T-cell (primary cell): ENCODE measurements around the gene MYO1D. TPM values are rescaled to one million over a fixed set of nuclear protein-coding genes. Genes with fewer than 3 reads are reported as not detected.

Experiments
- ATAC-seq, 4 experiments: fragments of 200-7000 bp in 3 of 4; fragments of 150-1000 bp in 1 of 4; cut with Tn5 transposase; replicated peaks in 1 of 4; 1 replicate in 3 of 4; 2 replicates in 1 of 4; pipeline ENCODE4 v1.10.0; 2021; ENCODE audit warnings: moderate library complexity in 3 of 4, mild to moderate bottlenecking in 2 of 4, moderate number of reproducible peaks in 1 of 4
- CTCF ChIA-PET, 2 donors: fragments of 300-600 bp; sonication (Branson Sonifier 250); formaldehyde crosslinking; loops; one replicate each; lab custom pipeline; 2022; ENCODE audit warnings: antibody characterized with exemption in 2 of 2; lab: Charles Lee
- POLR2A ChIA-PET, 2 donors: fragments of 300-600 bp; sonication (Branson Sonifier 250); formaldehyde crosslinking; loops; one replicate each; lab custom pipeline; 2022; ENCODE audit warnings: antibody characterized with exemption in 2 of 2; lab: Charles Lee
- DNase-seq, 35 experiments: peaks; one replicate each; pipeline versions ENCODE4 v3.0.0 to v3.0.0-alpha.2; 2013 to 2023
- H3K27ac ChIP-seq: one replicate; pipeline ENCODE4 v1.5.1; 2013; ENCODE audit warnings: low read length
- H3K27me3 ChIP-seq, 2 experiments: replicated peaks in 1 of 2; 1 replicate in 1 of 2; 2 replicates in 1 of 2; pipeline versions ENCODE4 v1.6.1 to v1.7.0; 2013; ENCODE audit warnings: low read length in 1 of 2, mixed read lengths in 1 of 2; ENCODE audit not compliant: control insufficient read depth in 2 of 2, insufficient read depth in 2 of 2; ENCODE audit errors: extremely low read depth in 1 of 2
- H3K36me3 ChIP-seq, 2 donors: 1 replicate in 1 of 2; 2 replicates in 1 of 2; pipeline versions ENCODE4 v1.6.1 to v1.7.0; 2013; ENCODE audit warnings: low read length in 1 of 2; ENCODE audit not compliant: control insufficient read depth in 2 of 2, insufficient read depth in 1 of 2; ENCODE audit errors: extremely low read depth in 1 of 2
- H3K4me1 ChIP-seq, 2 experiments: 1 replicate in 1 of 2; 2 replicates in 1 of 2; pipeline versions ENCODE4 v1.6.1 to v1.7.0; 2013; ENCODE audit warnings: low read length in 2 of 2, mixed read lengths in 1 of 2; ENCODE audit not compliant: insufficient read depth in 2 of 2, control insufficient read depth in 1 of 2; ENCODE audit errors: extremely low read depth in 1 of 2
- H3K4me3 ChIP-seq, 2 donors: 1 replicate in 1 of 2; 2 replicates in 1 of 2; pipeline versions ENCODE4 v1.5.1 to v1.7.0; 2013; ENCODE audit warnings: mild to moderate bottlenecking in 2 of 2, low read length in 1 of 2, moderate library complexity in 1 of 2; ENCODE audit not compliant: control insufficient read depth in 1 of 2; ENCODE audit errors: extremely low read depth in 1 of 2
- H3K9me3 ChIP-seq: 2 replicates; pipeline ENCODE4 v1.7.0; 2013
- H3K27ac Mint-ChIP-seq, 2 donors: one replicate each; pipeline ENCODE4 v1.8.0; 2020 to 2021; ENCODE audit warnings: mild to moderate bottlenecking in 2 of 2, mixed read lengths in 2 of 2
- H3K27me3 Mint-ChIP-seq, 2 donors: one replicate each; pipeline ENCODE4 v1.8.0; 2021 to 2022; ENCODE audit warnings: mixed read lengths in 2 of 2
- H3K36me3 Mint-ChIP-seq: one replicate; pipeline ENCODE4 v1.8.0; 2021; ENCODE audit warnings: mixed read lengths
- H3K4me1 Mint-ChIP-seq, 3 donors: one replicate each; pipeline ENCODE4 v1.8.0; 2020 to 2022; ENCODE audit warnings: mixed read lengths in 3 of 3, mild to moderate bottlenecking in 1 of 3
- H3K4me3 Mint-ChIP-seq, 3 donors: one replicate each; pipeline ENCODE4 v1.8.0; 2020 to 2022; ENCODE audit warnings: mild to moderate bottlenecking in 3 of 3, mixed read lengths in 3 of 3, moderate library complexity in 3 of 3
- H3K9me3 Mint-ChIP-seq, 3 donors: one replicate each; pipeline ENCODE4 v1.8.0; 2020 to 2022; ENCODE audit warnings: mixed read lengths in 3 of 3
- WGBS: methylation state at CpG from one replicate; pipeline ENCODE4 v1.1.5; 2013; ENCODE audit warnings: missing lambda C conversion rate; ENCODE audit not compliant: insufficient coverage; 5-methylcytosine and 5-hydroxymethylcytosine counted together
- total RNA-seq, 35 experiments: library from RNA in 6 of 35; stranded (reverse) in 6 of 35; fragments of 120-200 nt in 1 of 35; gene quantifications; one replicate each; pipeline versions ENCODE4 v1.2.1 to v1.2.4 and lab custom pipeline; 2013 to 2026

The MYO1D gene
- total RNA-seq, 5 donors from 2014 or later (not counting 1 experiment from before 2014, with no cell fraction given), result 8.3 to 11.1 (median 9.5) TPM

DNA sequence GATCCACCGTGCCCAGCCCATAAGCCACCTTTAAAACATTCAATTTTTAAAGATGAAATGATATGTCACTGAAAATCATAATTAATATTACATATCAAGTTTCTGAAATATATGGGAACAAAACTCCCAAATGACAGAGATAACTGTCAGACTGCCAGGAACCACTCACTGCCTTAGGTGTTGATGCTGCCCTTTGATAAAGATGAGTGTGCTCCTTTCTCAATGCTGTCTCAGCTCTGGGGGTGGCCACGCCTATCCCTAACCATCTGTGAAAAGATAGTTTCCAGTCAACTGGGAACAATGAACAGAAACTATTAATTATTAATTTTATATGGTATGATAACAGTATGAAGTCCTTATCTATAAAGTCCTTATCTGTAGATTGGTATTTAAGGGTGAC lies 177.7 kb downstream of the MYO1D start:
- ChIA-PET POLR2A (no interaction called here), CTCF (no interaction called here)
- Histone ChIP-seq H3K36me3 (no peaks in the 10 kb centered on the region), H3K9me3 (no peaks in the 10 kb centered on the region), H3K4me3 (no peak overlapping the region), H3K27me3 (no peaks in the 10 kb centered on the region), H3K4me1 (no peaks in the 10 kb centered on the region), H3K27ac (no peak overlapping the region)
- ATAC-seq (no peak), DNase-seq (no peak)
- Mint-ChIP-seq H3K9me3 (no peaks in the 10 kb centered on the region), H3K27me3 (no peaks in the 10 kb centered on the region), H3K4me1 (no peaks in the 10 kb centered on the region), H3K4me3 (no peak overlapping the region), H3K27ac (no peak overlapping the region), H3K36me3 (peaks cover 2% of the 10 kb centered on the region)
- no CpG with 5 or more reads among the region's 2 CpGs for WGBS

DNA sequence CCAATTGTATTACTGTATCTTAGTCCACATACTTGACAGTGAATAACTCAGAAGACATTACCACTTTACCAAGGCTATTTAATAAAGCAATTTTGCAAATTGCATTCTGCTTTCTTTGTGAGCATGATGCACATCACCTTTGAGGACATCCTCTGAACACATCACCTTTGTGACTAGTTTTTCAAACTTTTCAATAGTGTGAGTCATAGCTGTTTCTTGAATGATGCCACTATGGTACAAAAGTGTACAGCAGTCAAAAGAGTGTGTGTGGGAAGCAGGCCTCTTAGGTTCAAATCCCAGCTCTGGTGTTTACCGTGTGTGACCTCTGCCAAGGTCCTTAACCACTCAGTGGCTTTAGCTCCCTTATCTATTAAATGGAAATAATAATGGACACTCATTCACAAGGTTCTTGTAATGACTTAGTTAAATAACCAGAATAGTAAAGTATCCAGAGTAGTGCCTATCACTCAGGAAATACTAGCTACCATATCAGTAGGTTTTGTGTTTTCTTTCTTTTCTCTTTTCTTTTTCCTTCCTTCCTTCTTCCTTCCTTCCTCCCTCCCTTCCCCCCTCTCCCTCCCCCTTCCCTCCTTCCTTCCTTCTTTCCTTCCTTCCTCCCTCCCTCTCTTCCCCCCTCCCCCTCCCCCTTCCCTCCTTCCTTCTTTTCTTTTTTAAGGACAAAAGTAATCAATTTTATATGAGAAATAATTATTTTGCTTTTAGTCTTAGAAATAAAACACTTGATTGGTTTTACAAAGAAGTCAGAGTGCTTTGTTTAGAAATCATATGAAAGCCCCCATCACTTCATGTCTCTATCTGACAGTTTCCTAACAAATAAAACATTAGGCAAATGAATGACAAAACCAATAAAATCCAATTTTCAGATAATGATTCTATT lies 178.9 kb downstream of the MYO1D start:
- Histone ChIP-seq H3K4me3 (no peak overlapping the region), H3K27ac (no peak overlapping the region), H3K9me3 (no peaks in the 10 kb centered on the region), H3K27me3 (no peaks in the 10 kb centered on the region), H3K4me1 (no peaks in the 10 kb centered on the region), H3K36me3 (no peaks in the 10 kb centered on the region)
- ChIA-PET POLR2A (no interaction called here), CTCF (no interaction called here)
- H3K4me3 Mint-ChIP-seq, result no peak overlapping the region
- H3K27ac Mint-ChIP-seq, result no peak overlapping the region
- ATAC-seq, result no peak
- no peak for DNase-seq
- H3K27me3 Mint-ChIP-seq, result no peaks in the 10 kb centered on the region
- H3K36me3 Mint-ChIP-seq, result peaks cover 2% of the 10 kb centered on the region
- no CpG with 5 or more reads among the region's 1 CpG for WGBS
- H3K4me1 Mint-ChIP-seq, result peaks cover 0 to 3% (median 0%) of the 10 kb centered on the region in 3 donors
- H3K9me3 Mint-ChIP-seq, result no peaks in the 10 kb centered on the region

DNA sequence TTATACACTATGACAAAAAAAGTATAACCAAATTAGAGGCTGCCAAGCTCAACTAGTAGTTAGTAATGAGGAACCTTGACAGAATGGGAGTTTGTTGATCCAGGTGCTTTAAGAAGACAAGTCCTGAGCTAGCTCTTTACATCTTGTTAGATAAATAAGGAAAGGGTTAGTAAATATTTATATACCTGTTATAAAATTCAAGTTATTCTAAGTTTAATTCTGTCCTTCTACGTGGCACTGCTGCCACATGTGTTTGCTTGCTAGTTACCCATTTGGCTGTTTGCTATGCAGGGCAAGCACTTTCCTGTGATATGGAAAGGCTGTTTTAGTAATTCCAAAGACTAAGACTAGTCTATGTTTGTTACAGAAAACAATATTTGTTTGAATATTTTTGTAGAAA lies 180.5 kb downstream of the MYO1D start:
- peaks cover 0 to 2% of the 10 kb centered on the region in 2 experiments for H3K4me1 ChIP-seq
- ATAC-seq (no peak), DNase-seq (no peak)
- H3K9me3 ChIP-seq, result no peaks in the 10 kb centered on the region
- no peaks in the 10 kb centered on the region for H3K27me3 ChIP-seq
- CTCF ChIA-PET, result no interaction called here
- H3K27me3 Mint-ChIP-seq, result no peaks in the 10 kb centered on the region
- no peak overlapping the region for H3K27ac Mint-ChIP-seq
- H3K27ac ChIP-seq, result no peak overlapping the region
- no peaks in the 10 kb centered on the region for H3K9me3 Mint-ChIP-seq
- WGBS, result no CpG with 5 or more reads among the region's 1 CpG
- POLR2A ChIA-PET, result interaction anchor here in 1 of 2 donors (0.5 kb wide), 1 partner anchor 283 kb away, joined by 3 read pairs; no protein-coding TSS in a partner anchor
- no peak overlapping the region for H3K4me3 ChIP-seq
- no peak overlapping the region for H3K4me3 Mint-ChIP-seq
- no peaks in the 10 kb centered on the region for H3K36me3 ChIP-seq
- peaks cover 2% of the 10 kb centered on the region for H3K36me3 Mint-ChIP-seq
- H3K4me1 Mint-ChIP-seq, result peaks cover 0 to 4% (median 0%) of the 10 kb centered on the region in 3 donors

DNA sequence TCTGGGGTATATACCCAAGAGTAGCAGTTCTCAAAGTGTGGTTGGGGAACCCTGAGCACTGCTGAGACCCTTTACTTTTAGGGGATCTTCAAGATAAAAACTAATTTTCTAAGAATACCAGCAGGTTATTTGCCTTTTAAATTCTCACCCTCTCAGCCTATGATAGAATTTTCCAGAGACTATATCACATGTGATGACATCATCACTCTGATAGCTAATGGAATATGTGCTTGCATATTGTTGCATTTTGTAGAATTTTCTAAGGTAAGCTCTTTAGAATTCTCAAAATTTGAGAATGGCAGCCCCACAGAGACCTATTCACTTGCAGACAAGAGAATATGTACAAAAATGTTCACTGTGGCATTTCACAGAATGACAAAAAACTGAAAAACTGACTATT lies 181.1 kb downstream of the MYO1D start:
- Histone ChIP-seq H3K36me3 (no peaks in the 10 kb centered on the region), H3K4me3 (no peak overlapping the region), H3K27me3 (no peaks in the 10 kb centered on the region), H3K9me3 (no peaks in the 10 kb centered on the region), H3K27ac (no peak overlapping the region), H3K4me1 (peaks cover 0 to 2% of the 10 kb centered on the region in 2 experiments)
- Mint-ChIP-seq H3K9me3 (no peaks in the 10 kb centered on the region), H3K4me3 (no peak overlapping the region), H3K27me3 (no peaks in the 10 kb centered on the region), H3K4me1 (peaks cover 0 to 4% (median 0%) of the 10 kb centered on the region in 3 donors), H3K27ac (no peak overlapping the region), H3K36me3 (peaks cover 2% of the 10 kb centered on the region)
- DNase-seq (no peak), ATAC-seq (no peak)
- ChIA-PET POLR2A (interaction anchor here in 1 of 2 donors (0.5 kb wide), 1 partner anchor 284 kb away, joined by 3 read pairs; no protein-coding TSS in a partner anchor), CTCF (no interaction called here)

DNA sequence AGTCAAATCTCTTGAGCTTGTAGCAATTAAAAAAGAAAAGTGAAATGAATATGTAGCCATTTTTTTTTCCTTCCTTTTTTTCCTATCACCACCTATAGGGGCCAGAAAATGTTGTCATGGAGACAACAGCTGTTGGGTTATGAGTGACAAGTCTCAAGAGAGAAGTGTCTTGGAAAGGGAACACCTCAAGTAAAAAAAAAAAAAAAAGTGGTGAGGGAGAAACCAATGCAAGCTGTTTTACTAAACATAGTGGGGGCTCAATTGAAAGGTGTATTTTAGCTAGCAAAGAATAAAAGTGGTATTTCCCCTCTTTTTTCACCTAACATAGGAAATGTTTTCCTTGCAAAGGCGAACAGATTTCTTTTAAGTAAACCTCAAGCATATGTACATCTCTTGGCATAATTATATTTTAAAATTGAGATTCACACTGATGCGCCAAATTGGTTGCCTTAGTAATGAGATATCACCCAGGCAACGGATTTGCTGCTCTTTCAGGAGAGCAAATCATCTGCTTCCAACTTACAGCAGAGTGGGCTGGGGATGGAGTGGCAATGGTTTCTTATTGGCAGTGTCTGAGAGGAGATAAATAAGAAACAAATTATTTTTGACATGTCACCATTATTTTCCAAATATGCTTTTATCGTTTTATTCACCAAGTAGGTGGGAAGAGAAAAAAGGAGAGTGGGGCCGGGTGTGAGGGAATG lies 183.6 kb downstream of the MYO1D start:
- Histone ChIP-seq H3K9me3 (no peaks in the 10 kb centered on the region), H3K4me1 (peaks cover 0 to 2% of the 10 kb centered on the region in 2 experiments), H3K27ac (no peak overlapping the region), H3K4me3 (no peak overlapping the region), H3K27me3 (no peaks in the 10 kb centered on the region), H3K36me3 (no peaks in the 10 kb centered on the region)
- Mint-ChIP-seq H3K36me3 (peaks cover 3% of the 10 kb centered on the region), H3K4me3 (no peak overlapping the region), H3K27me3 (no peaks in the 10 kb centered on the region), H3K9me3 (no peaks in the 10 kb centered on the region), H3K4me1 (peaks cover 0 to 4% (median 0%) of the 10 kb centered on the region in 3 donors), H3K27ac (no peak overlapping the region)
- WGBS, result 100% methylated on average over 1 of the region's 5 CpGs
- POLR2A ChIA-PET, result no interaction called here
- ATAC-seq (no peak), DNase-seq (no peak)
- CTCF ChIA-PET, result interaction anchor here in 1 of 2 donors (0.5 kb wide), 1 partner anchor 763 kb away, joined by 3 read pairs; no protein-coding TSS in a partner anchor

DNA sequence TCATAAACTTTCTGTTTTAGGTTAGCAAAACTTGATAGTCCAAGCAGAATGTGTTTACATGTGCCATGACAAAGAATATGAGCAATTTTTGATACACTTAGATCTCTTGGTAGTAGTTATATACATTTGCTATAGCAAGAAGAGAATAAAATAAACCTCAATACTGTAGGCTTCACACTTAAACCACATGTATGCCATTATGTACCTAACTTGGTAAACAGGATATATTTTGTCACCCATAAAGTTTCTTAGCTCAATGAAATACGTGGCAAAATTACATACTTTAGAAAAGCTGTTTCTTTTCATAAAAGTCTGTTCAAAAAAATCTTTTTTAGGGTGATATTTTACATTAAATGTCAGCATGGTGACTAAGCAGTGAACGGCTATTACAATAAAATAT lies 184.7 kb downstream of the MYO1D start:
- WGBS, result no CpG with 5 or more reads among the region's 2 CpGs
- Mint-ChIP-seq H3K27ac (no peak overlapping the region), H3K4me3 (no peak overlapping the region), H3K9me3 (no peaks in the 10 kb centered on the region), H3K27me3 (no peaks in the 10 kb centered on the region), H3K4me1 (peaks cover 0 to 4% (median 0%) of the 10 kb centered on the region in 3 donors), H3K36me3 (peaks cover 3% of the 10 kb centered on the region)
- no peak for ATAC-seq
- Histone ChIP-seq H3K27ac (no peak overlapping the region), H3K9me3 (no peaks in the 10 kb centered on the region), H3K27me3 (no peaks in the 10 kb centered on the region), H3K36me3 (no peaks in the 10 kb centered on the region), H3K4me1 (peaks cover 0 to 2% of the 10 kb centered on the region in 2 experiments), H3K4me3 (no peak overlapping the region)
- POLR2A ChIA-PET, result no interaction called here
- CTCF ChIA-PET, result no interaction called here
- DNase-seq, result no peak
